ENCODE results near the gene LPCAT3. TPM values are rescaled to one million over a fixed set of nuclear protein-coding genes. Genes with fewer than 3 reads are reported as not detected.

The LPCAT3 gene
- total RNA-seq, 2 donors from 2014 or later, result 24.2 to 29.0 TPM

DNA sequence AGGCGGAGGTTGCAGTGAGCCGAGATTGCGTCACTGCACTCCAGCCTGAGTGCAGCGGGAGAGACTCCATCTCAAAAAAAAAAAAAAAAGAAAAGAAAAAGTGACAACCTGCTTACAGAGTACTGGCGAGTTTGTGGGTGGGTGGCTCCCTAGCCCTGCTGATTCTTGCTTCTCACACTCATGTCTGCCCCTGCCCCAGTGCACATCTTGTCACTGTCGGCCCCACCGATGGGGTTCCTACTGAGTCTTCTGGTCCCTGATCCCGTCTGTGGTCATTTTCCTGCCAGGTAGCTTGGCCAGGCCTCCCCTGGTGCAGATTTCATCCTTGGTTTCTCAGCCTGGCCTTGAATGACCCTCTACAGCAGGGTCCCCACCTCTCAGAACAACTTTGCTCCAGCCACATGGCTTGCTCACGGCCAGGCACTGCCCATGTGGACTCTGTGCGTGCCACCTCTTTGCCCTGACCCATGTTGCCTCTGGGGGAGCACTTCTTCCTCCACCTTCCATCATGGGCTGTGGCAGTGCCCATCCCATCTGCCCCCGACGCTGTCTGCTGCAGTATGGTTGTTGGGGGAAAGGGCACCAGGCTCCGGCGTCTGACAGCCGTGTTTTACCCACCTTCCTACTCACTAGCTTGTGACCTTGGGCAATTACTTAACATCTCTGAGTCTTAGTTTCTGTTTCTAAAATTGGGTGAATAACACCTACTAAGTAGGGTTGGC is 69.2 kb downstream of the LPCAT3 start:
- DNase-seq (ENCODE audit: low spot score), result peak; percentile 66
- intact Hi-C loops (cut with DNase I), result no loop called here

DNA sequence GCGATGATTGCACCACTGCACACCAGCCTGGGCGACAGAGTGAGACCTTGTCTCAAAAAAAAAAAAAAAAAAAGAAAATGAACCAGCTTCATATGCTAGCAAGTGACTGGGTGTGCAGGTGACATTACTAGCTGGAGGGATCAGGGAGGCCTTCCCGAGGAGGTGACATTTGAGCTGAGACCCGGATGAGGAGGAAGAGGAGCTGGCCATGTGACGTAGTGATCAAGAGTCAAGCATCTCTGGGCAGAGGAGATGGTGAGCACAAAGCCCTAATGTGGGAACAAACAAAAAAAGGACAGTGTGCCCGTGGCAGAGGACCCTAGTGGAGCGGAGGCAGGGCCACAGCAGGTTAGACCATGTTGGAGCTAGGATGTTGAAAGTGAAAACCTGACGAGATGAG is 70.7 kb downstream of the LPCAT3 start:
- DNase-seq (ENCODE audit: low spot score), result peak; percentile 45
- intact Hi-C loops (cut with DNase I), result no loop called here

DNA sequence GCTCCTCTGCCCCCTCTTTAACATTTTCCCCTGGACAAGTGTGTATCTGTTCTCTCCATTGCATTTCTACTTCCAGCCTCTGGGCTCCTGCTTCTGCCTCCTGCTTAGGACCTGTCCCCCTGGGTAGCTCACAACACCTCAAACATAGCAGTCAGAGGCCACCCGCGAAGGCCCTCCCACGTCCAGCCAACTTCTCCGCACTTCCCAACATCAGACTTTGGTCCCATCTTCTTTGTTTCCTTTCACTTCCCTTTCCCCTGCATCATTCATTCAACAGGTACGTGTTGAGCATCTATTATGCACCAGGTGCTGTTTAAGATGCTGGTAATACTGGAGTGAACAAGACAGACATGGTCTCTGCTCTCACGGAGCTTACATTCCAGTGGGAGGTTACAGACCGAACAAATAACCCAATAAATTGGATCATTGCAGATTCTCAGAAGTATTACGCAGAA is 71.3 kb downstream of the LPCAT3 start:
- intact Hi-C loops (cut with DNase I), result no loop called here
- DNase-seq (ENCODE audit: low spot score), result no peak

DNA sequence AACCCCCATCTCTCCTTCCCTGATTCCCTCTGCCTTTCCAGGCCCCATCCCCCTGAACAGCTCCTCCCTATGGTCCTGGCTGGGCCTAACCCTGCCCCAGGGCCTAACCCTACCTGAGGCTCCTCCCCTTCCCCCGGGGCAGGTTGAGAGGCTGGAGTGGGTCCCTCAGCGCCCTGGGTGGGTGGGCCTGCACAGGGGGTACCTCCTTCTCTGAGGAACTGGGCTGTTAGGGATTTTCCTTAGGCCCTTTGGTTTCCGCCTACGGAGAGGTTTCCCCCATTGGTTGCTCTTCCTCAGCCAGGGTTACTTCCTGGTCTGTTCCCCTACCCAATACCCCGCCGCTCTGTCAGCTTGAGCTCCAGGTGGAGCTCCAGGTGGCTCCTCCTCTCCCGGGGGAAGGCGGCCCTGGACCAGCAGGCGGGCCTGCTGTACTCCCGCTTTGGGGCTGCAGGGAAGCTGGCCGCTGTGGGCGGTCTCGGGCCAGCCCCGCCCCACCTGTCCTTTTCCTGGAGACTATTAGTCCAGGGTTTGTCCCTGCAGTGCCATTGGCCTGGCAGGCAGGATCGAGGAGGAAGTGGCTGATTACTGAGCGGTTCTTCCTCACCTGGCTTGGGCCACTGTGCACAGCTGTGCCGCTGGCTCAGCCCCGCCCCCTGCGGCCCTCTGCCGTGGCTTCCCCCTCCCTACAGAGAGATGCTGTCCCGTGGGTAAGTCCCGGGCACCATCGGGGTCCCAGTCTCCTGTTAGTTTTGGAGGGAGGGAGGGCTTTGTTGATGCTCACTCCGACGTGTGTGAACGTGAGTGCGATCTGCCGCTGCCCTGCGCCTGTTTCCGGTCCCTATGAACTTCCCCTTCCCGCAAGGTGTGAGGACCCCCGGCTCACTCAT is 72.0 kb downstream of the LPCAT3 start:
- DNase-seq (ENCODE audit: low spot score), result peak; percentile 87
- intact Hi-C loops (cut with DNase I), result no loop called here

DNA sequence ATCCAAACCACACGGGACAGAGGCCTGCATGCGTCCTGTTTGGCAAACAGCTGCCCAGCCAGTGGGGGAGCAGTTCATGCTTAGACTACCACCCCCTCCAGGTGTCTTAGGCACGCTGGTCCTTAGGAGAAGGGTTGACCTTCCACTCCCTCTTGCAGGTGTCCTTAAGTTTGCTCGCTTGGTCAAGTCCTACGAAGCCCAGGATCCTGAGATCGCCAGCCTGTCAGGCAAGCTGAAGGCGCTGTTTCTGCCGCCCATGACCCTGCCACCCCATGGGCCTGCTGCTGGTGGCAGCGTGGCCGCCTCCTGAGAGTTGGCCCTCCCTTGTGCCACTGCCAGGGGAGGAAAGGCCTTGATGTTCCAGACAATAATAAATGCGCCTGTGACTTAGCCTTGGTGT is 72.7 kb downstream of the LPCAT3 start:
- no peak for DNase-seq (ENCODE audit: low spot score)
- intact Hi-C loops (cut with DNase I), result no loop called here

DNA sequence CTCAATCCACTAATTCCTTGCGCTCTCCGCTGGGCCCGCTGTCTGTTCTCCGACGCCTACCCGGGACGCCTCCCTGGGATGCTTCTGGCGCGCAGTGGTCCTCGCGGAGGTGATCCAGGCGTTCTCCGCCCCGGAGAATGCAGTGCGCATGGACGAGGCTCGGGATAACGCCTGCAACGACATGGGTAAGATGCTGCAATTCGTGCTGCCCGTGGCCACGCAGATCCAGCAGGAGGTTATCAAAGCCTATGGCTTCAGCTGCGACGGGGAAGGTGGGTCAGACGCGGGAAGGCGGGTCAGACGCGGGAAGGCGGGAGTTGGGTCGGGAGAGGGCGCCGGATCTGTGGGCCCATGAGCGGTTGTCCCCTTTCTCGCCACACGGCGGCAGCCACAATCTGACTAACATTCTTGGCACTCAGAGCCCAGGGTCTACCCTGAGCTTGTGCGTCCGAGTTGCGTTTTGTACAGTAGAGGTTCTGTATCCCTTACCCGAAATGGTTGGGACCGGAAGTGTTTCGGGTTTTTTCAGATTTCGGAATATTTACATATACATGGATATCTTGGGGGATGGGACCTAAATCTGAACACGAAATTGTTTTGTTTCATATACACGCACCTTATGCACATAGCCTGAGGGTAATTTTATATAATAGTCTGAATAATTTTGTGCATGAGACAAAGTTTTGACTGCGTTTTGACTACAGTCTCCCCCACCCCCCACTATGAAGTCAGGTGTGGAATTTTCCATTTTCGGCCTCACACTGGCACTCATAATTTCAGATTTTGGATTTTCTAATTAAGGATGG is 73.7 kb downstream of the LPCAT3 start:
- peak; percentile 98 for DNase-seq (ENCODE audit: low spot score)
- intact Hi-C loops (cut with DNase I), result no loop called here

DNA sequence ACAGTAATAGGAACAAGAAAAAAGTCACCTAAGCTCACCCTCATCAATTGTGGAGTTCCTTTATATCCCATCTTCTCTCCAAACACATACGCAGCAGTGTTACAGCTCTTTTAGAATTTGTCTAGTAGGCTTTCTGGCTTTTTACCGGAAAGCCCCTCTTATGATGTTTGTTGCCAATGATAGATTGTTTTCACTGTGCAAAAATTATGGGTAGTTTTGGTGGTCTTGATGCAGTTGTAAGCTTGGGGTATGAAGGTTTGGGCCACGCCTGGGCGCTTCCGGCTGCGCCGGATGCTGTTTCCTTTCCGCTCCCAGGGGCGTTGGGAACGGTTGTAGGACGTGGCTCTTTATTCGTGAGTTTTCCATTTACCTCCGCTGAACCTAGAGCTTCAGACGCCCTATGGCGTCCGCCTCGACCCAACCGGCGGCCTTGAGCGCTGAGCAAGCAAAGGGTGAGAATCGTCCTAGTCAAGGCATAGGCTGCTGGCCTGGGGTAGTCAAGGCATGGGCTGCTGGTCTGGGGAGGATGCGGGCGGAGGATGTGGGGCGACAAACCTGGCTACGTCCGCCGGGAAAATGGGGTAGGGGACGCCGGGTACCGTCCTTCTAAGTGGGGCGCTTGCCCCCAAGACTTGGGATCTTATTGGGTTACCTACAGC is 74.4 kb downstream of the LPCAT3 start, which contains the start of the genes C12orf57 and RNU7-1:
TSS of gene C12orf57 (plus strand) at position 301 of the 659 bp plus-strand sequence. CDS start at position 401, 100 bp downstream.
TSS of gene RNU7-1 (plus strand) at position 95 of the 659 bp plus-strand sequence.
- peak; percentile 94 for DNase-seq (ENCODE audit: low spot score)
- intact Hi-C loops (cut with DNase I), result no loop called here

DNA sequence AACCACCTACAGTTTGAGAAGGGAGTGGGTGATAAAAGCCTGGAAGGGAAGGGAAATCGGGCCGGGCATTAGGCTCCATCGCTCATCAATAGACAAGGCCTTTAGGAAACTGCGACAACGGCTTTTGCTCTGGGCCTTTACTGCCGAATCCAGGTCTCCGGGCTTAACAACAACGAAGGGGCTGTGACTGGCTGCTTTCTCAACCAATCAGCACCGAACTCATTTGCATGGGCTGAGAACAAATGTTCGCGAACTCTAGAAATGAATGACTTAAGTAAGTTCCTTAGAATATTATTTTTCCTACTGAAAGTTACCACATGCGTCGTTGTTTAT is 74.9 kb downstream of the LPCAT3 start:
- peak; percentile 90 for DNase-seq (ENCODE audit: low spot score)
- intact Hi-C loops (cut with DNase I), result no loop called here

DNA sequence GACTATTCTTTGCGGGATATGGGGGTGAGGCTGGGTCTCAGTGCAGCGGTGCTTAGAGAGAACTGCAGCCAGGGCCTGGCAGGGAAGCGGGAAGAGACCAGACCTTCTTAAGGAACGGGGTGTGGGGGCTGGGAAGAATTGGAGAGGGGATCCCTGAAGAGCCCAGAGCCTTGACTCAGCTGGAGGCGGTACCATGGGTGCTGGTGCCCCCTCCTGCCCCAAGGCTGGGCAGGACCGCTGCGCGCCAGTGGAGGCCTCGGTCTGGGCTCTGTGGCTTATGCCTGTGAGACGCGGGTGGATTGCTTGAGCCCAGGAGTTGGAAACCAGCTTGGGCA is 76.0 kb downstream of the LPCAT3 start:
- intact Hi-C loops (cut with DNase I), result no loop called here
- no peak for DNase-seq (ENCODE audit: low spot score)

DNA sequence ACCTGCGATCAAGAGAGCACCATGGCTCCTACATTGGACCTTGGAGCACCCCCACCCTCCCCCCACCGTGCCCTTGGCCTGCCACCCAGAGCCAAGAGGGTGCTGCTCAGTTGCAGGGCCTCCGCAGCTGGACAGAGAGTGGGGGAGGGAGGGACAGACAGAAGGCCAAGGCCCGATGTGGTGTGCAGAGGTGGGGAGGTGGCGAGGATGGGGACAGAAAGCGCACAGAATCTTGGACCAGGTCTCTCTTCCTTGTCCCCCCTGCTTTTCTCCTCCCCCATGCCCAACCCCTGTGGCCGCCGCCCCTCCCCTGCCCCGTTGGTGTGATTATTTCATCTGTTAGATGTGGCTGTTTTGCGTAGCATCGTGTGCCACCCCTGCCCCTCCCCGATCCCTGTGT is 76.5 kb downstream of the LPCAT3 start:
- intact Hi-C loops (cut with DNase I), result no loop called here
- peak; percentile 83 for DNase-seq (ENCODE audit: low spot score)

DNA sequence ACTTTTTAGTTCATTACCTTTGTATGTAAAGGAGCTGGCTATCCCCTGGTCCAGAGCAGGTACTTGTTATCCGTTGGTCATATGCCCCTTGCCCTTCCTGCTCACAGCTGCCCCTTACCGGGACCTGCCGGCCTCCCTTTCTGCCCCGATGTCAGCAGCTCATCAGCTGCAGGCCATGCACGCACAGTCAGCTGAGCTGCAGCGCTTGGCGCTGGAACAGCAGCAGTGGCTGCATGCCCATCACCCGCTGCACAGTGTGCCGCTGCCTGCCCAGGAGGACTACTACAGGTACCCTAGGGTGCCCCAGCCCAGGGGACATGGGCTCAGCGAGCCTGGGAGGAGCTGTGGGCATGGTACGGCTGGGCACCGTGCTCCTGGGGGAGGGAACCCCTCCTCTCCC is 77.0 kb downstream of the LPCAT3 start:
- intact Hi-C loops (cut with DNase I), result no loop called here
- DNase-seq (ENCODE audit: low spot score), result no peak

DNA sequence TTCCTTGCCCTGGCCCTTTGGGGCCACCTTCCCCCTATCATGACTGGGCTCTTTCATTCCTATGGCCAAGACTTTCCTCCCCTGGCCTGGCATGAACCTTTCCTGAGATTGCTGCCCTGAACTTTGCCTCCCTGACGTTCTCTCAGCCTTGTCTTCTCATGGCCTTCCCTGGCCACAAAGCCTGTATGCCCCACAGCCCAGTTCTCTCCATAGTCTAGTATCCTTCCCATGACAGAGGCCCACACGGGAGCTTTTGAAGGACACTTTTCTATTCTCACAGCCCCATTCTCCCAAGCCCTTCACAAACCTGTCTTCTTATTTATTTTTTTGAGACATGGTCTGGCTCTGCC is 79.1 kb downstream of the LPCAT3 start:
- DNase-seq (ENCODE audit: low spot score), result no peak
- intact Hi-C loops (cut with DNase I), result loop anchor here in 1 of 2 donors (2.0 kb wide), 1 partner anchor 68 kb away; no protein-coding TSS in a partner anchor

DNA sequence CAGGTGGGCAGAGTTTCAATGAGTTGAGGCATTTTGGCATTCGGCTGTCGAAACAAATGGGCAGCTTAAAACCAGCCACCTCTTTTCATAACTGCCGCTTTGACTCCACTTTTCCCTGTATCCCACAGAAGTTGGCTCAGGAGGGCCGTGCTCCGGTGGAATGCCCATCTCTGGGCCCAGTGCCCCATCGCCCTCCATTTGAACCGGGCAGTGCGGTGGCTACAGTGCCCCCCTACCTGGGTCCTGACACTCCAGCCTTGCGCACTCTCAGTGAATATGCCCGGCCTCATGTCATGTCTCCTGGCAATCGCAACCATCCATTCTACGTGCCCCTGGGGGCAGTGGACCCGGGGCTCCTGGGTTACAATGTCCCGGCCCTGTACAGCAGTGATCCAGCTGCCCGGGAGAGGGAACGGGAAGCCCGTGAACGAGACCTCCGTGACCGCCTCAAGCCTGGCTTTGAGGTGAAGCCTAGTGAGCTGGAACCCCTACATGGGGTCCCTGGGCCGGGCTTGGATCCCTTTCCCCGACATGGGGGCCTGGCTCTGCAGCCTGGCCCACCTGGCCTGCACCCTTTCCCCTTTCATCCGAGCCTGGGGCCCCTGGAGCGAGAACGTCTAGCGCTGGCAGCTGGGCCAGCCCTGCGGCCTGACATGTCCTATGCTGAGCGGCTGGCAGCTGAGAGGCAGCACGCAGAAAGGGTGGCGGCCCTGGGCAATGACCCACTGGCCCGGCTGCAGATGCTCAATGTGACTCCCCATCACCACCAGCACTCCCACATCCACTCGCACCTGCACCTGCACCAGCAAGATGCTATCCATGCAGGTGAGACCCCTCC is 79.7 kb downstream of the LPCAT3 start:
- peak; percentile 84 for DNase-seq (ENCODE audit: low spot score)
- intact Hi-C loops (cut with DNase I), result loop anchor here in 1 of 2 donors (2.0 kb wide), 1 partner anchor 68 kb away; no protein-coding TSS in a partner anchor

DNA sequence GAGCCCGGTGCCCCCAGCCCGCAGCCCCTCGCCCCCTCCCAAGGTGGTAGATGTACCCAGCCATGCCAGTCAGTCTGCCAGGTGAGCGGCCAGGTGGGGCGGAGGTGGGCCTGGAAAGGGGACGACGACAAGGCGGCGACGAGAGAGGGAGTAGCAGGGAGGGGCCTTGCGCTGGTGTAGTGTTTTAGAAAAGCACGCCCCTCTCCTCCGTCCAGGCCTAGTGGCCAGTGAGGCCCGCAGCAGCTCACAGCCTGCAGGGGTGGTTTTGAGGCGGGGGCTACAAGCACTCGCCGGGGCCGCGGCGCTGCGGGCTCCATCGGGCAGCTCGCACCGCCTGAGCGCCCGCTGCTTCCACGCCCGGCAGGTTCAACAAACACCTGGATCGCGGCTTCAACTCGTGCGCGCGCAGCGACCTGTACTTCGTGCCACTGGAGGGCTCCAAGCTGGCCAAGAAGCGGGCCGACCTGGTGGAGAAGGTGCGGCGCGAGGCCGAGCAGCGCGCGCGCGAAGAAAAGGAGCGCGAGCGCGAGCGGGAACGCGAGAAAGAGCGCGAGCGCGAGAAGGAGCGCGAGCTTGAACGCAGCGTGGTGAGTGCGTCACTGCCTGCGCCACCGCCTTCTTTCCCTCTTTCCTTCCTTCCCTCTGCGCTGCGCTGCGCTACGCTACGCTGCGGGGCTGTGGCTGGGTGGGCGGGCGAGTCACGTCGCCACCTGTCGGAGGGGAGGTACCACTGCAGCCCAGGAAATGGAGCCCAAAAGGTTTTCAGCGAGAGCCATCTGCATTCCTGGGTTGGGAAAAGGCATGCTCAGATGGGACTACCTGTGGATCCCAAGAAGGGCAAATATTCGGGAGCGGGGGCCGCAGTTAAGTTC is 80.6 kb downstream of the LPCAT3 start:
- intact Hi-C loops (cut with DNase I), result loop anchor here in 1 of 2 donors (2.0 kb wide), 1 partner anchor 67 kb away; no protein-coding TSS in a partner anchor
- peak; percentile 98 for DNase-seq (ENCODE audit: low spot score)

DNA sequence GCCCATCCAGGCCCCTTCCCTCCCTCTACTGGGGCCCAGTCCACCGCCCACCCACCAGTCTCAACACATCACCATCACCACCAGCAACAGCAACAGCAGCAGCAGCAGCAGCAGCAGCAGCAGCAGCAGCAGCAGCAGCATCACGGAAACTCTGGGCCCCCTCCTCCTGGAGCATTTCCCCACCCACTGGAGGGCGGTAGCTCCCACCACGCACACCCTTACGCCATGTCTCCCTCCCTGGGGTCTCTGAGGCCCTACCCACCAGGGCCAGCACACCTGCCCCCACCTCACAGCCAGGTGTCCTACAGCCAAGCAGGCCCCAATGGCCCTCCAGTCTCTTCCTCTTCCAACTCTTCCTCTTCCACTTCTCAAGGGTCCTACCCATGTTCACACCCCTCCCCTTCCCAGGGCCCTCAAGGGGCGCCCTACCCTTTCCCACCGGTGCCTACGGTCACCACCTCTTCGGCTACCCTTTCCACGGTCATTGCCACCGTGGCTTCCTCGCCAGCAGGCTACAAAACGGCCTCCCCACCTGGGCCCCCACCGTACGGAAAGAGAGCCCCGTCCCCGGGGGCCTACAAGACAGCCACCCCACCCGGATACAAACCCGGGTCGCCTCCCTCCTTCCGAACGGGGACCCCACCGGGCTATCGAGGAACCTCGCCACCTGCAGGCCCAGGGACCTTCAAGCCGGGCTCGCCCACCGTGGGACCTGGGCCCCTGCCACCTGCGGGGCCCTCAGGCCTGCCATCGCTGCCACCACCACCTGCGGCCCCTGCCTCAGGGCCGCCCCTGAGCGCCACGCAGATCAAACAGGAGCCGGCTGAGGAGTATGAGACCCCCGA is 81.4 kb downstream of the LPCAT3 start:
- no peak for DNase-seq (ENCODE audit: low spot score)
- intact Hi-C loops (cut with DNase I), result no loop called here

DNA sequence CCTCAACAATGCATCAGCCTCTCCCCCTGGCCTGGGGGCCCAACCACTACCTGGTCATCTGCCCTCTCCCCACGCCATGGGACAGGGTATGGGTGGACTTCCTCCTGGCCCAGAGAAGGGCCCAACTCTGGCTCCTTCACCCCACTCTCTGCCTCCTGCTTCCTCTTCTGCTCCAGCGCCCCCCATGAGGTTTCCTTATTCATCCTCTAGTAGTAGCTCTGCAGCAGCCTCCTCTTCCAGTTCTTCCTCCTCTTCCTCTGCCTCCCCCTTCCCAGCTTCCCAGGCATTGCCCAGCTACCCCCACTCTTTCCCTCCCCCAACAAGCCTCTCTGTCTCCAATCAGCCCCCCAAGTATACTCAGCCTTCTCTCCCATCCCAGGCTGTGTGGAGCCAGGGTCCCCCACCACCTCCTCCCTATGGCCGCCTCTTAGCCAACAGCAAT is 82.1 kb downstream of the LPCAT3 start:
- no peak for DNase-seq (ENCODE audit: low spot score)
- intact Hi-C loops (cut with DNase I), result no loop called here
